ENCODE results near the gene TMIGD2. TPM values are rescaled to one million over a fixed set of nuclear protein-coding genes. Genes with fewer than 3 reads are reported as not detected.
A peak's percentile ranks its signal among the peaks of the same experiment; 100 is the strongest.
"Not testable (repeated sequence)": the region's sequence is repeated elsewhere in the genome, so short reads cannot be mapped to it uniquely, and the experiment has no call there.

TMIGD2 gene
- total and polyA plus RNA-seq, 2 experiments from 2014 or later, result 0.84 to 2.5 TPM

- Histone ChIP-seq H3K9me3 (ENCODE audit: low read depth) (no peaks in the 10 kb centered on the region), H3K27ac (peak overlapping the region; percentile 70), H3K4me3 (peak overlapping the region; percentile 90), H3K36me3 (no peaks in the 10 kb centered on the region), H3K4me1 (ENCODE audit: low read depth) (peaks cover 16% of the 10 kb centered on the region), H3K27me3 (no peaks in the 10 kb centered on the region)
- TF ChIP-seq CTCF (IDR thresholded peaks at IDR 0.05; ENCODE audit: low read depth, low read length), result no peak
- peak in 1 of 2 donors; percentile 29 for DNase-seq (ENCODE audit: low read depth in 1 of 2, low spot score in 1 of 2)
Observed at GRCh38 chr19:4279530-4280422, 22.4 kb downstream of the TMIGD2 start.

- Histone ChIP-seq H3K27ac (peak overlapping the region; percentile 70), H3K4me1 (ENCODE audit: low read depth) (peaks cover 16% of the 10 kb centered on the region), H3K4me3 (peak overlapping the region; percentile 90), H3K27me3 (no peaks in the 10 kb centered on the region), H3K36me3 (no peaks in the 10 kb centered on the region), H3K9me3 (ENCODE audit: low read depth) (no peaks in the 10 kb centered on the region)
- no peak for TF ChIP-seq CTCF (IDR thresholded peaks at IDR 0.05; ENCODE audit: low read depth, low read length)
- DNase-seq (ENCODE audit: low read depth in 1 of 2, low spot score in 1 of 2), result no peak
Observed at GRCh38 chr19:4279267-4279529, 23.0 kb downstream of the TMIGD2 start.

- DNase-seq (ENCODE audit: low read depth in 1 of 2, low spot score in 1 of 2), result peak in 1 of 2 donors; percentile 71
- no peaks in the 10 kb centered on the region for H3K36me3 ChIP-seq
- H3K4me3 ChIP-seq, result peak within 1 kb of the TSS; percentile 90
- TF ChIP-seq CTCF (IDR thresholded peaks at IDR 0.05; ENCODE audit: low read depth, low read length), result no peak
- peaks cover 16% of the 10 kb centered on the region for H3K4me1 ChIP-seq (ENCODE audit: low read depth)
- no peaks in the 10 kb centered on the region for H3K27me3 ChIP-seq
- H3K27ac ChIP-seq, result peak within 1 kb of the TSS; percentile 70
- H3K9me3 ChIP-seq (ENCODE audit: low read depth), result no peaks in the 10 kb centered on the region
Observed at GRCh38 chr19:4278419-4279266, 23.5 kb downstream of the TMIGD2 start, which contains the start of gene SHD. Gene SHD (plus strand): TSS chr19:4279266. CDS start chr19:4280064, 798 bp downstream.

GRCh38 chr19:4278010-4278409 is 24.2 kb downstream of the TMIGD2 start:
- DNase-seq (ENCODE audit: low read depth in 1 of 2, low spot score in 1 of 2), result no peak
- H3K4me1 ChIP-seq (ENCODE audit: low read depth), result peaks cover 16% of the 10 kb centered on the region
- no peaks in the 10 kb centered on the region for H3K27me3 ChIP-seq
- peak overlapping the region; percentile 70 for H3K27ac ChIP-seq
- peak overlapping the region; percentile 90 for H3K4me3 ChIP-seq
- TF ChIP-seq CTCF (IDR thresholded peaks at IDR 0.05; ENCODE audit: low read depth, low read length), result no peak
- no peaks in the 10 kb centered on the region for H3K9me3 ChIP-seq (ENCODE audit: low read depth)
- no peaks in the 10 kb centered on the region for H3K36me3 ChIP-seq

GRCh38 chr19:4277191-4277696 is 24.9 kb downstream of the TMIGD2 start:
- DNase-seq (ENCODE audit: low read depth in 1 of 2, low spot score in 1 of 2), result peak in 1 of 2 donors; percentile 42
- peak overlapping the region; percentile 70 for H3K27ac ChIP-seq
- H3K9me3 ChIP-seq (ENCODE audit: low read depth), result no peaks in the 10 kb centered on the region
- H3K36me3 ChIP-seq, result no peaks in the 10 kb centered on the region
- no peak for TF ChIP-seq CTCF (IDR thresholded peaks at IDR 0.05; ENCODE audit: low read depth, low read length)
- H3K27me3 ChIP-seq, result no peaks in the 10 kb centered on the region
- peaks cover 16% of the 10 kb centered on the region for H3K4me1 ChIP-seq (ENCODE audit: low read depth)
- no peak overlapping the region for H3K4me3 ChIP-seq

GRCh38 chr19:4274321-4274686 is 27.9 kb downstream of the TMIGD2 start:
- not testable (repeated sequence) for H3K9me3 ChIP-seq (ENCODE audit: low read depth); DNase-seq (ENCODE audit: low read depth in 1 of 2, low spot score in 1 of 2); H3K27ac ChIP-seq; H3K4me3 ChIP-seq; H3K27me3 ChIP-seq; H3K36me3 ChIP-seq
- peaks cover 16% of the 10 kb centered on the region for H3K4me1 ChIP-seq (ENCODE audit: low read depth)

Data from cardiac muscle cell (in vitro differentiated cells and primary cell).